Stomach (tissue), 9 donors: Measurements from ENCODE around the gene NLRP6. TPM values are rescaled to one million over a fixed set of nuclear protein-coding genes. Genes with fewer than 3 reads are reported as not detected.

Source experiments
- DNase-seq, 2 donors: peaks; one replicate each; pipeline versions ENCODE4 v3.0.0 to v3.0.0-alpha.2; 2013 to 2019
- H3K27ac ChIP-seq, 5 donors: fragments of 200-600 bp in 4 of 5; sonication (generic) in 4 of 5; one replicate each; pipeline ENCODE4 v1.5.1; 2013 to 2019; ENCODE audit warnings: mild to moderate bottlenecking in 1 of 5, moderate library complexity in 1 of 5
- H3K27me3 ChIP-seq, 3 donors: fragments of 200-600 bp; sonication (generic); one replicate each; pipeline ENCODE4 v1.5.1; 2017 to 2019; ENCODE audit warnings: mixed run types in 1 of 3
- H3K36me3 ChIP-seq, 4 donors: fragments of 200-600 bp; sonication (generic); 1 replicate in 3 of 4; 2 replicates in 1 of 4; pipeline ENCODE4 v1.5.1; 2016 to 2019
- H3K4me1 ChIP-seq, 4 donors: fragments of 200-600 bp; sonication (generic); one replicate each; pipeline ENCODE4 v1.5.1; 2016 to 2019
- H3K4me3 ChIP-seq, 4 donors: fragments of 200-600 bp; sonication (generic) in 3 of 4; one replicate each; pipeline ENCODE4 v1.5.1; 2016 to 2019; ENCODE audit warnings: mild to moderate bottlenecking in 1 of 4
- H3K9me3 ChIP-seq, 4 donors: fragments of 200-600 bp; sonication (generic); one replicate each; pipeline ENCODE4 v1.5.1; 2016 to 2019
- CTCF ChIP-seq, 7 experiments: fragments of 450-650 bp in 4 of 7; fragments of 200-600 bp in 3 of 7; sonication (generic) in 3 of 7; IDR thresholded peaks; one replicate each; pipeline ENCODE4 v1.5.1; 2016 to 2019; ENCODE audit warnings: antibody characterized with exemption in 7 of 7, control low read depth in 2 of 7, mild to moderate bottlenecking in 1 of 7
- EP300 ChIP-seq: sonication (generic); formaldehyde crosslinking; IDR thresholded peaks from one replicate; pipeline ENCODE4 v1.6.1; 2017; ENCODE audit warnings: antibody characterized with exemption
- POLR2A ChIP-seq, 4 donors: fragments of 450-650 bp; IDR thresholded peaks; one replicate each; pipeline ENCODE4 v1.6.1; 2016; ENCODE audit warnings: antibody characterized with exemption in 4 of 4, control low read depth in 2 of 4, mild to moderate bottlenecking in 1 of 4, moderate library complexity in 1 of 4
- POLR2AphosphoS5 ChIP-seq, 3 donors: sonication (generic); formaldehyde crosslinking; IDR thresholded peaks; one replicate each; pipeline ENCODE4 v1.6.1; 2016; ENCODE audit warnings: antibody characterized with exemption in 3 of 3
- whole genome bisulfite sequencing, 5 donors: extraction: QIAGEN DNeasy Blood & Tissue Kit in 3 of 5; methylation state at CpG; one replicate each; pipeline versions ENCODE4 v1.1.5 to v1.1.7; 2013 to 2018; 5-methylcytosine and 5-hydroxymethylcytosine counted together
- intact Hi-C: fragments of 100-400 bp; cut with DNase I; formaldehyde crosslinking; loops from one replicate; pipeline ENCODE4 v1.15.1; 2023; ENCODE audit warnings: low total_unique reads
- polyA plus RNA-seq, 3 donors: library from polyadenylated mRNA; stranded (reverse); fragments of 200-250 nt; gene quantifications; one replicate each; pipeline ENCODE4 v1.2.3, GENCODE V29; 2013
- total RNA-seq, 5 donors: library from RNA; depleted of rRNA; stranded (reverse); fragments of >200 nt; gene quantifications; one replicate each; pipeline versions ENCODE4 v1.1.0 to v1.2.3, GENCODE V29; 2014 to 2016
- donor health status: healthy with polysubstance abuse.
- donor health status: Bipolar disorder and iron deficiency.
- donor health status: healthy.

Gene NLRP6
- total and polyA plus RNA-seq, 8 donors, result 0.08 to 3.6 (median 0.45) TPM; not detected in 3

DNA sequence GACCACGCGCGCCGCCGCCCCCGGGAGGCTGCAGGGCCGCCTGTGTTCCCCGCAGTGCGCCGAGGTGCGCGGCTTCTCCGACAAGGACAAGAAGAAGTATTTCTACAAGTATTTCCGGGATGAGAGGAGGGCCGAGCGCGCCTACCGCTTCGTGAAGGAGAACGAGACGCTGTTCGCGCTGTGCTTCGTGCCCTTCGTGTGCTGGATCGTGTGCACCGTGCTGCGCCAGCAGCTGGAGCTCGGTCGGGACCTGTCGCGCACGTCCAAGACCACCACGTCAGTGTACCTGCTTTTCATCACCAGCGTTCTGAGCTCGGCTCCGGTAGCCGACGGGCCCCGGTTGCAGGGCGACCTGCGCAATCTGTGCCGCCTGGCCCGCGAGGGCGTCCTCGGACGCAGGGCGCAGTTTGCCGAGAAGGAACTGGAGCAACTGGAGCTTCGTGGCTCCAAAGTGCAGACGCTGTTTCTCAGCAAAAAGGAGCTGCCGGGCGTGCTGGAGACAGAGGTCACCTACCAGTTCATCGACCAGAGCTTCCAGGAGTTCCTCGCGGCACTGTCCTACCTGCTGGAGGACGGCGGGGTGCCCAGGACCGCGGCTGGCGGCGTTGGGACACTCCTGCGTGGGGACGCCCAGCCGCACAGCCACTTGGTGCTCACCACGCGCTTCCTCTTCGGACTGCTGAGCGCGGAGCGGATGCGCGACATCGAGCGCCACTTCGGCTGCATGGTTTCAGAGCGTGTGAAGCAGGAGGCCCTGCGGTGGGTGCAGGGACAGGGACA lies 2.7 kb downstream of the NLRP6 start:
- H3K36me3 ChIP-seq, result no peaks in the 10 kb centered on the region
- peak overlapping the region in 2 of 5 donors; percentile 16 to 59 for H3K27ac ChIP-seq
- peaks cover 36 to 85% (median 65%) of the 10 kb centered on the region in 3 donors for H3K27me3 ChIP-seq
- DNase-seq, result no peak
- H3K4me1 ChIP-seq, result peaks cover 19 to 39% (median 31%) of the 10 kb centered on the region in 4 donors
- intact Hi-C loops, result no loop called here
- no peak for TF ChIP-seq POLR2AphosphoS5 (IDR thresholded peaks at IDR 0.05)
- TF ChIP-seq EP300, result no peak
- TF ChIP-seq POLR2A (IDR thresholded peaks at IDR 0.05), result no peak
- TF ChIP-seq CTCF (IDR thresholded peaks at IDR 0.05), result no peak
- no peaks in the 10 kb centered on the region for H3K9me3 ChIP-seq
- 5 to 10% (median 9%) methylated on average over 34 to 79 of the region's 79 CpGs for whole genome bisulfite sequencing, 5 donors
- H3K4me3 ChIP-seq, result peak overlapping the region; percentile 17 to 47 (median 42)

DNA sequence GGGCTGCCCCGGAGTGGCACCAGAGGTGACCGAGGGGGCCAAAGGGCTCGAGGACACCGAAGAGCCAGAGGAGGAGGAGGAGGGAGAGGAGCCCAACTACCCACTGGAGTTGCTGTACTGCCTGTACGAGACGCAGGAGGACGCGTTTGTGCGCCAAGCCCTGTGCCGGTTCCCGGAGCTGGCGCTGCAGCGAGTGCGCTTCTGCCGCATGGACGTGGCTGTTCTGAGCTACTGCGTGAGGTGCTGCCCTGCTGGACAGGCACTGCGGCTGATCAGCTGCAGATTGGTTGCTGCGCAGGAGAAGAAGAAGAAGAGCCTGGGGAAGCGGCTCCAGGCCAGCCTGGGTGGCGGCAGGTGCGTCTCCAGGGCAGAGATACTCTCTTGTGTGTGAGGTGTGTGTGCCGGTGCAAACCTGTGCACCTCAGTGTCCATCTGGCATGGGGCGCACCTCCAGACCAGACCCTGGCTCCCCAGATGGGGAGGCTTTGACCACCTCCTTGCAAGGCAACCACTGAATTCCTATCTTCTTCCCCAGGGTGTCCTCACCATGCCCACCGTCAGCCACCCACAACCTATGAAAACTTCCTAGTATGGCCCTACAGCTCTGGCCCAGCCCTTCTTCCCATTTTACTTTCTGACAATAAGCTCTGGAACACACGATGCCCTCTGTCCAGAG lies 3.4 kb downstream of the NLRP6 start:
- peaks cover 19 to 39% (median 31%) of the 10 kb centered on the region in 4 donors for H3K4me1 ChIP-seq
- H3K36me3 ChIP-seq, result no peaks in the 10 kb centered on the region
- no peak for TF ChIP-seq CTCF (IDR thresholded peaks at IDR 0.05)
- no peak for TF ChIP-seq POLR2AphosphoS5 (IDR thresholded peaks at IDR 0.05)
- TF ChIP-seq POLR2A (IDR thresholded peaks at IDR 0.05), result no peak
- no peak for TF ChIP-seq EP300
- peak overlapping the region in 3 of 4 donors; percentile 37 to 47 (median 46) for H3K4me3 ChIP-seq
- peak overlapping the region in 2 of 5 donors; percentile 16 to 59 for H3K27ac ChIP-seq
- no peak for DNase-seq
- intact Hi-C loops, result no loop called here
- peaks cover 36 to 87% (median 65%) of the 10 kb centered on the region in 3 donors for H3K27me3 ChIP-seq
- 26 to 50% (median 29%) methylated on average over 23 to 26 of the region's 26 CpGs for WGBS, 5 donors
- no peaks in the 10 kb centered on the region for H3K9me3 ChIP-seq

GRCh38 chr11:282171-282570 lies 4.0 kb downstream of the NLRP6 start:
- no peaks in the 10 kb centered on the region for H3K36me3 ChIP-seq
- H3K9me3 ChIP-seq, result no peaks in the 10 kb centered on the region
- WGBS, 5 donors, result 51 to 79% (median 71%) methylated on average over 2 to 4 of the region's 4 CpGs
- peaks cover 36 to 90% (median 65%) of the 10 kb centered on the region in 3 donors for H3K27me3 ChIP-seq
- no peak overlapping the region for H3K27ac ChIP-seq
- peaks cover 19 to 39% (median 31%) of the 10 kb centered on the region in 4 donors for H3K4me1 ChIP-seq
- intact Hi-C loops, result no loop called here
- H3K4me3 ChIP-seq, result peak overlapping the region in 1 of 4 donors; percentile 46
- DNase-seq, result no peak
- TF ChIP-seq CTCF (IDR thresholded peaks at IDR 0.05), result no peak

- H3K36me3 ChIP-seq, result no peaks in the 10 kb centered on the region
- peak overlapping the region in 1 of 4 donors; percentile 46 for H3K4me3 ChIP-seq
- H3K9me3 ChIP-seq, result no peaks in the 10 kb centered on the region
- no peak overlapping the region for H3K27ac ChIP-seq
- peaks cover 36 to 91% (median 64%) of the 10 kb centered on the region in 3 donors for H3K27me3 ChIP-seq
- no peak for TF ChIP-seq EP300
- TF ChIP-seq POLR2AphosphoS5 (IDR thresholded peaks at IDR 0.05), result no peak
- no peak for TF ChIP-seq CTCF (IDR thresholded peaks at IDR 0.05)
- TF ChIP-seq POLR2A (IDR thresholded peaks at IDR 0.05), result no peak
- peaks cover 19 to 42% (median 32%) of the 10 kb centered on the region in 4 donors for H3K4me1 ChIP-seq
- WGBS, 5 donors, result 55 to 70% (median 65%) methylated on average over 10 to 13 of the region's 13 CpGs
- DNase-seq, result no peak
- intact Hi-C loops, result no loop called here
These were observed 4.6 kb downstream of the NLRP6 start for GRCh38 chr11:282630-283360.
